Adipocyte (in vitro differentiated cells): Measurements from ENCODE around the gene IL18R1.

Source experiments
- DNase-seq: peaks from one replicate; pipeline ENCODE4 v3.0.0-alpha.2; 2015; ENCODE audit warnings: low read depth
- H3K27me3 ChIP-seq: replicated peaks from 2 replicates; pipeline ENCODE4 v1.7.0; 2013; ENCODE audit warnings: mild to moderate bottlenecking, low read length, moderate library complexity; ENCODE audit not compliant: control insufficient read depth, insufficient read depth
- H3K36me3 ChIP-seq: 2 replicates; pipeline ENCODE4 v1.7.0; 2013; ENCODE audit warnings: low read length, mild to moderate bottlenecking, moderate library complexity; ENCODE audit not compliant: control insufficient read depth, insufficient read depth, severe bottlenecking
- H3K4me1 ChIP-seq: 2 replicates; pipeline ENCODE4 v1.7.0; 2013; ENCODE audit warnings: mild to moderate bottlenecking, low read length, moderate library complexity; ENCODE audit not compliant: control insufficient read depth, insufficient read depth
- H3K4me3 ChIP-seq: 2 replicates; pipeline ENCODE4 v1.7.0; 2013; ENCODE audit warnings: mild to moderate bottlenecking, low read length, moderate library complexity
- H3K9ac ChIP-seq: 2 replicates; pipeline ENCODE4 v1.7.0; 2013; ENCODE audit warnings: mild to moderate bottlenecking, low read length, moderate library complexity
- H3K9me3 ChIP-seq: 2 replicates; pipeline ENCODE4 v1.7.0; 2013; ENCODE audit warnings: mild to moderate bottlenecking, low read length, moderate library complexity; ENCODE audit not compliant: control insufficient read depth

The IL18R1 gene

GRCh38 chr2:102368461-102369109 is 13.0 kb downstream of the IL18R1 start:
- Histone ChIP-seq H3K4me1 (no peaks in the 10 kb centered on the region), H3K36me3 (no peaks in the 10 kb centered on the region), H3K9ac (no peak overlapping the region), H3K27me3 (no peaks in the 10 kb centered on the region), H3K9me3 (peaks cover 17% of the 10 kb centered on the region), H3K4me3 (no peak overlapping the region)
- DNase-seq = no peak

GRCh38 chr2:102369866-102370265 is 14.3 kb downstream of the IL18R1 start:
- Histone ChIP-seq H3K9me3 (peaks cover 17% of the 10 kb centered on the region), H3K4me3 (no peak overlapping the region), H3K9ac (no peak overlapping the region), H3K27me3 (no peaks in the 10 kb centered on the region), H3K36me3 (no peaks in the 10 kb centered on the region), H3K4me1 (no peaks in the 10 kb centered on the region)
- no peak for DNase-seq

- Histone ChIP-seq H3K4me3 (no peak overlapping the region), H3K9ac (no peak overlapping the region), H3K9me3 (no peaks in the 10 kb centered on the region), H3K4me1 (no peaks in the 10 kb centered on the region), H3K27me3 (no peaks in the 10 kb centered on the region), H3K36me3 (no peaks in the 10 kb centered on the region)
- DNase-seq = no peak
Observed at GRCh38 chr2:102376052-102376591, 20.5 kb downstream of the IL18R1 start.

- Histone ChIP-seq H3K36me3 (no peaks in the 10 kb centered on the region), H3K4me1 (no peaks in the 10 kb centered on the region), H3K27me3 (no peaks in the 10 kb centered on the region), H3K9me3 (peaks cover 14% of the 10 kb centered on the region), H3K9ac (no peak overlapping the region), H3K4me3 (no peak overlapping the region)
- no peak for DNase-seq
Observed at GRCh38 chr2:102383722-102384121, 28.1 kb downstream of the IL18R1 start.

GRCh38 chr2:102385522-102385921 is 29.9 kb downstream of the IL18R1 start:
- Histone ChIP-seq H3K9ac (no peak overlapping the region), H3K9me3 (peaks cover 14% of the 10 kb centered on the region), H3K27me3 (no peaks in the 10 kb centered on the region), H3K36me3 (no peaks in the 10 kb centered on the region), H3K4me3 (no peak overlapping the region), H3K4me1 (no peaks in the 10 kb centered on the region)
- no peak for DNase-seq

- Histone ChIP-seq H3K4me1 (no peaks in the 10 kb centered on the region), H3K36me3 (no peaks in the 10 kb centered on the region), H3K27me3 (no peaks in the 10 kb centered on the region), H3K9me3 (peaks cover 14% of the 10 kb centered on the region), H3K4me3 (no peak overlapping the region), H3K9ac (no peak overlapping the region)
- no peak for DNase-seq
Observed at GRCh38 chr2:102386004-102386403, 30.4 kb downstream of the IL18R1 start.

- Histone ChIP-seq H3K27me3 (no peaks in the 10 kb centered on the region), H3K4me3 (no peak overlapping the region), H3K9ac (no peak overlapping the region), H3K9me3 (peaks cover 14% of the 10 kb centered on the region), H3K36me3 (no peaks in the 10 kb centered on the region), H3K4me1 (no peaks in the 10 kb centered on the region)
- DNase-seq = no peak
Observed at GRCh38 chr2:102386867-102387541, 31.4 kb downstream of the IL18R1 start.

GRCh38 chr2:102387763-102388546 is 32.4 kb downstream of the IL18R1 start:
- H3K4me3 ChIP-seq = no peak overlapping the region
- no peak for DNase-seq
- H3K4me1 ChIP-seq = no peaks in the 10 kb centered on the region
- no peaks in the 10 kb centered on the region for H3K27me3 ChIP-seq
- H3K9me3 ChIP-seq = peaks cover 14% of the 10 kb centered on the region
- no peak overlapping the region for H3K9ac ChIP-seq
- no peaks in the 10 kb centered on the region for H3K36me3 ChIP-seq

- H3K9me3 ChIP-seq = no peaks in the 10 kb centered on the region
- no peak overlapping the region for H3K9ac ChIP-seq
- no peaks in the 10 kb centered on the region for H3K36me3 ChIP-seq
- no peaks in the 10 kb centered on the region for H3K27me3 ChIP-seq
- H3K4me3 ChIP-seq = no peak overlapping the region
- no peaks in the 10 kb centered on the region for H3K4me1 ChIP-seq
- no peak for DNase-seq
Observed at GRCh38 chr2:102391565-102391964, 36.0 kb downstream of the IL18R1 start.

GRCh38 chr2:102392096-102392495 is 36.5 kb downstream of the IL18R1 start:
- H3K27me3 ChIP-seq = no peaks in the 10 kb centered on the region
- H3K4me3 ChIP-seq = no peak overlapping the region
- H3K9me3 ChIP-seq = no peaks in the 10 kb centered on the region
- H3K9ac ChIP-seq = no peak overlapping the region
- no peaks in the 10 kb centered on the region for H3K36me3 ChIP-seq
- no peaks in the 10 kb centered on the region for H3K4me1 ChIP-seq
- no peak for DNase-seq

- Histone ChIP-seq H3K36me3 (no peaks in the 10 kb centered on the region), H3K4me3 (no peak overlapping the region)
- DNase-seq = no peak
Observed at GRCh38 chr2:102392942-102393341, 37.3 kb downstream of the IL18R1 start.

More at GRCh38 chr2:102392942-102393341, 37.3 kb downstream of the IL18R1 start:
- Histone ChIP-seq H3K9ac (no peak overlapping the region), H3K9me3 (no peaks in the 10 kb centered on the region), H3K4me1 (no peaks in the 10 kb centered on the region), H3K27me3 (no peaks in the 10 kb centered on the region)
